K562 (cell line): ENCODE data around the gene MYH11. TPM values are rescaled to one million over a fixed set of nuclear protein-coding genes. Genes with fewer than 3 reads are reported as not detected.

Experiments
- ATAC-seq: fragments of 200-7000 bp; cut with Tn5 transposase; 3 replicates; pipeline ENCODE4 v1.9.1; 2020; ENCODE audit warnings: moderate library complexity
- BruUV-seq: library from RNA; stranded (reverse); fragments of 400-500 nt; replicated peaks from 2 replicates; lab custom pipeline; 2021; lab: Mats Ljungman, UMichigan
- CTCF ChIA-PET: fragments of 300-600 bp; formaldehyde crosslinking; extraction: SDS; loops from one replicate; lab custom pipeline; 2021; ENCODE audit warnings: low intra/inter-chr PET ratio; lab: Yijun Ruan, JAX
- POLR2A ChIA-PET: fragments of 300-600, 350-650 bp; sonication (Branson Sonifier 250); formaldehyde crosslinking; extraction: SDS; loops from one replicate; lab custom pipeline; 2021; ENCODE audit warnings: antibody characterized with exemption, inconsistent platforms; lab: Yijun Ruan, JAX
- DNase-seq, 4 experiments: peaks; one replicate each; pipeline versions ENCODE4 v3.0.0 to v3.0.0-alpha.2; 2011 to 2018; ENCODE audit warnings: low spot score in 3 of 4, mixed read lengths in 3 of 4; ENCODE audit errors: extremely low read depth in 1 of 4
- FAIRE-seq: peaks from 2 replicates; lab custom pipeline; 2011; peaks lifted over from hg19 to GRCh38; lab: Jason Lieb, UNC
- H2AFZ ChIP-seq: 2 replicates; pipeline ENCODE4 v1.6.0; 2011; ENCODE audit warnings: low read depth, low read length, control low read depth, inconsistent platforms
- H3K27ac ChIP-seq: fragments of 200-600 bp; 3 replicates; pipeline ENCODE4 v1.8.0; 2011; ENCODE audit warnings: low read depth, mild to moderate bottlenecking, control low read depth, inconsistent platforms, low read length, moderate library complexity, mixed read lengths; ENCODE audit errors: extremely low read depth
- H3K27me3 ChIP-seq, 2 experiments: fragments of 300-600 bp in 1 of 2; 2 replicates in 1 of 2; 3 replicates in 1 of 2; pipeline versions ENCODE4 v1.6.0 to v1.8.0; 2011; ENCODE audit warnings: inconsistent platforms in 2 of 2, low read length in 2 of 2, mild to moderate bottlenecking in 1 of 2, mixed read lengths in 1 of 2, moderate library complexity in 1 of 2; ENCODE audit not compliant: control insufficient read depth in 2 of 2, insufficient read depth in 2 of 2
- H3K36me3 ChIP-seq: fragments of 300-600 bp; 3 replicates; pipeline ENCODE4 v1.8.0; 2011; ENCODE audit warnings: mild to moderate bottlenecking, low read length, inconsistent platforms; ENCODE audit not compliant: control insufficient read depth, insufficient read depth
- H3K4me1 ChIP-seq, 2 experiments: fragments of 200-600 bp in 1 of 2; replicated peaks in 1 of 2; 2 replicates in 1 of 2; 3 replicates in 1 of 2; pipeline versions ENCODE4 v1.5.1 to v1.8.0; 2011; ENCODE audit warnings: inconsistent platforms in 2 of 2, low read length in 2 of 2, mild to moderate bottlenecking in 1 of 2, mixed read lengths in 1 of 2, moderate library complexity in 1 of 2; ENCODE audit not compliant: control insufficient read depth in 2 of 2, insufficient read depth in 2 of 2
- H3K4me2 ChIP-seq: 2 replicates; pipeline ENCODE4 v1.6.1; 2011; ENCODE audit warnings: low read length, control low read depth, inconsistent platforms, mixed read lengths; ENCODE audit not compliant: insufficient read depth
- H3K4me3 ChIP-seq: fragments of 200-600 bp; sonication (generic), shearing (Covaris generic); 2 replicates; pipeline ENCODE4 v1.5.1; 2016; ENCODE audit warnings: control low read depth, inconsistent platforms
- H3K79me2 ChIP-seq: fragments of 200-600 bp; 3 replicates; pipeline ENCODE4 v1.8.0; 2011; ENCODE audit warnings: low read length, inconsistent platforms; ENCODE audit not compliant: control insufficient read depth, insufficient read depth
- H3K9ac ChIP-seq, 2 experiments: 2 replicates each; pipeline versions ENCODE4 v1.6.0 to v1.6.1; 2011; ENCODE audit warnings: low read depth in 2 of 2, low read length in 2 of 2, control low read depth in 1 of 2, inconsistent platforms in 1 of 2, mild to moderate bottlenecking in 1 of 2, mixed read lengths in 1 of 2; ENCODE audit not compliant: insufficient read depth in 1 of 2
- H3K9me1 ChIP-seq: one replicate; pipeline ENCODE4 v1.6.0; 2011; ENCODE audit warnings: inconsistent platforms, mild to moderate bottlenecking, low read length, moderate library complexity; ENCODE audit not compliant: control insufficient read depth, insufficient read depth
- H3K9me3 ChIP-seq: replicated peaks from 2 replicates; pipeline ENCODE4 v1.5.1; 2011; ENCODE audit warnings: low read depth, low read length, inconsistent platforms; ENCODE audit not compliant: control insufficient read depth, insufficient read depth
- H4K20me1 ChIP-seq: replicated peaks from 2 replicates; pipeline ENCODE4 v1.6.1; 2011; ENCODE audit warnings: low read length, inconsistent platforms, mixed read lengths; ENCODE audit not compliant: control insufficient read depth, insufficient read depth
- ADNP ChIP-seq: fragments of 200-800 bp; sonication (Bioruptor generic); IDR thresholded peaks from 2 replicates; pipeline ENCODE4 v1.6.1; 2016; ENCODE audit warnings: missing genetic modification characterization, missing compliant biosample characterization
- ATF7 ChIP-seq: fragments of 450-650 bp; IDR thresholded peaks from 2 replicates; pipeline ENCODE4 v1.7.1; 2014; ENCODE audit warnings: mild to moderate bottlenecking, moderate library complexity
- HDGF ChIP-seq: fragments of 450-650 bp; IDR thresholded peaks from 2 replicates; pipeline ENCODE4 v1.6.1; 2016
- HOXB6 ChIP-seq: fragments of 250-450 bp; sonication (Bioruptor Pico); IDR thresholded peaks from 2 replicates; pipeline ENCODE4 v1.5.1; 2022; ENCODE audit warnings: mild to moderate bottlenecking, borderline replicate concordance
- HSF4 ChIP-seq: fragments of 250-450 bp; sonication (Bioruptor Pico); IDR thresholded peaks from 2 replicates; pipeline ENCODE4 v2.1.2; 2022; ENCODE audit warnings: mild to moderate bottlenecking, moderate library complexity, borderline replicate concordance
- MAFF ChIP-seq: IDR thresholded peaks from 2 replicates; pipeline ENCODE4 v1.6.1; 2012; ENCODE audit warnings: low read length, improper control_type of control experiment
- NELFE ChIP-seq: IDR thresholded peaks from 2 replicates; pipeline ENCODE4 v1.6.1; 2011; ENCODE audit warnings: mild to moderate bottlenecking; ENCODE audit not compliant: insufficient read depth, insufficient read length
- PPARD ChIP-seq: fragments of 250-450 bp; sonication (Bioruptor Pico); IDR thresholded peaks from 2 replicates; pipeline ENCODE4 v1.8.0; 2022; ENCODE audit warnings: inconsistent platforms, mild to moderate bottlenecking, moderate library complexity
- RBM25 ChIP-seq: fragments of 200-400 bp; formaldehyde crosslinking; IDR thresholded peaks from 2 replicates; pipeline ENCODE4 v1.6.1; 2018; ENCODE audit warnings: low read length, low read depth, moderate library complexity; ENCODE audit not compliant: severe bottlenecking
- ZNF232 ChIP-seq: sonication (generic); formaldehyde crosslinking; IDR thresholded peaks from 2 replicates; pipeline ENCODE4 v1.8.0; 2022; ENCODE audit warnings: mild to moderate bottlenecking, missing genetic modification reagents
- ZNF644 ChIP-seq: fragments of 200-800 bp; sonication (Bioruptor generic); IDR thresholded peaks from 2 replicates; pipeline ENCODE4 v1.6.1; 2016; ENCODE audit warnings: low read depth, missing genetic modification characterization, missing compliant biosample characterization
- WGBS: fragments of 100-300 bp; shearing (Covaris generic); methylation state at CpG from one replicate; pipeline ENCODE4 v1.1.6; 2016; ENCODE audit warnings: low coverage, mixed read lengths; ENCODE audit not compliant: insufficient coverage; ENCODE audit errors: missing lambda C conversion rate; 5-methylcytosine and 5-hydroxymethylcytosine counted together
- in situ Hi-C: fragments of 300-500 bp; cut with MboI; formaldehyde crosslinking; loops from 4 replicates; pipeline ENCODE4 v1.15.0; 2018; ENCODE audit warnings: inconsistent platforms, mixed read lengths
- intact Hi-C: fragments of 100-400 bp; cut with micrococcal nuclease; formaldehyde crosslinking; loops from 2 replicates; pipeline ENCODE4 v1.14.2; 2022
- polyA plus RNA-seq, 8 experiments: library from polyadenylated mRNA; depleted of rRNA in 4 of 8; stranded (reverse) in 5 of 8; unstranded in 3 of 8; fragments of >200 nt; fragmentation: Nextera tagmentation in 2 of 8; fragmentation: Illumina TruSeq in 1 of 8; extraction: Ambion mirVana in 2 of 8; extraction: Trizol in 1 of 8; gene quantifications; 2 replicates each; pipeline versions ENCODE4 v1.2.1 to v1.2.3, GENCODE V29; 2011 to 2014; ENCODE audit warnings: inconsistent platforms in 1 of 8, missing spikeins in 1 of 8
- total RNA-seq, 7 experiments: library from RNA; depleted of rRNA in 6 of 7; stranded (reverse); fragments of >200 nt in 6 of 7; fragmentation: Illumina TruSeq in 2 of 7; extraction: Trizol in 2 of 7; gene quantifications; 2 replicates each; pipeline versions ENCODE4 v1.2.1 to v1.2.3, GENCODE V29; 2011 to 2021; ENCODE audit warnings: low replicate concordance in 1 of 7
- TF ChIP-seq, protein P1 (sequence below): fragments of 450-650 bp; IDR thresholded peaks from 2 replicates; pipeline ENCODE4 v1.6.1; 2018; ENCODE audit not compliant: partially characterized antibody
- TF ChIP-seq, protein P2 (sequence below): fragments of 450-650 bp; IDR thresholded peaks from 2 replicates; pipeline ENCODE4 v1.6.1; 2016; ENCODE audit warnings: missing biosample characterization, missing genetic modification characterization

The MYH11 gene
- total and polyA plus RNA-seq, 9 of the 15 experiments (the other 6 are each of a cell fraction or from before 2014, with no cell fraction given): 0.05 to 0.47 (median 0.08) TPM; not detected in 5

DNA sequence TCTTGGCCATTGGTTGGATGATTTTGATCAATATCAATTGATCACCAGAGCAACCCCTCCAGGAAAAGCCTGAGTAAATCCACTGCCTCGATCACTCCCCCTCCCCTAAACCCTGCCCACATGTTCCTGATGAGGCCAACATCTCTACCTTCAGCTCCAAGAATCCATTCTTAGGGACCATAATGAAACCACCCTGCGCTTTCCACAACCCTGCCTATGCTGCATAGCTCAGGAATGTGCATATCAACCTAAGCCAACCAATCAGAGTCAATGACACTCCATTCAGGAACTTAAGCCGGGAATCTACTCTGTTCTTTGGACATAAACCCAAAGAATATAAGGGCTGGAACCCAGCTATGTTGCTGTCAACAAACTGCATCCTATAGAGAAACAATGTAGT, 86.3 kb downstream of the MYH11 start:
- Histone ChIP-seq H3K4me3 (no peak overlapping the region), H3K4me1 (no peaks in the 10 kb centered on the region; a peak in 1 of 5 replicates)
- no peak for TF ChIP-seq HDGF
- TF ChIP-seq NELFE: no peak
- TF ChIP-seq ATF7: no peak
- TF ChIP-seq, protein P1, sequence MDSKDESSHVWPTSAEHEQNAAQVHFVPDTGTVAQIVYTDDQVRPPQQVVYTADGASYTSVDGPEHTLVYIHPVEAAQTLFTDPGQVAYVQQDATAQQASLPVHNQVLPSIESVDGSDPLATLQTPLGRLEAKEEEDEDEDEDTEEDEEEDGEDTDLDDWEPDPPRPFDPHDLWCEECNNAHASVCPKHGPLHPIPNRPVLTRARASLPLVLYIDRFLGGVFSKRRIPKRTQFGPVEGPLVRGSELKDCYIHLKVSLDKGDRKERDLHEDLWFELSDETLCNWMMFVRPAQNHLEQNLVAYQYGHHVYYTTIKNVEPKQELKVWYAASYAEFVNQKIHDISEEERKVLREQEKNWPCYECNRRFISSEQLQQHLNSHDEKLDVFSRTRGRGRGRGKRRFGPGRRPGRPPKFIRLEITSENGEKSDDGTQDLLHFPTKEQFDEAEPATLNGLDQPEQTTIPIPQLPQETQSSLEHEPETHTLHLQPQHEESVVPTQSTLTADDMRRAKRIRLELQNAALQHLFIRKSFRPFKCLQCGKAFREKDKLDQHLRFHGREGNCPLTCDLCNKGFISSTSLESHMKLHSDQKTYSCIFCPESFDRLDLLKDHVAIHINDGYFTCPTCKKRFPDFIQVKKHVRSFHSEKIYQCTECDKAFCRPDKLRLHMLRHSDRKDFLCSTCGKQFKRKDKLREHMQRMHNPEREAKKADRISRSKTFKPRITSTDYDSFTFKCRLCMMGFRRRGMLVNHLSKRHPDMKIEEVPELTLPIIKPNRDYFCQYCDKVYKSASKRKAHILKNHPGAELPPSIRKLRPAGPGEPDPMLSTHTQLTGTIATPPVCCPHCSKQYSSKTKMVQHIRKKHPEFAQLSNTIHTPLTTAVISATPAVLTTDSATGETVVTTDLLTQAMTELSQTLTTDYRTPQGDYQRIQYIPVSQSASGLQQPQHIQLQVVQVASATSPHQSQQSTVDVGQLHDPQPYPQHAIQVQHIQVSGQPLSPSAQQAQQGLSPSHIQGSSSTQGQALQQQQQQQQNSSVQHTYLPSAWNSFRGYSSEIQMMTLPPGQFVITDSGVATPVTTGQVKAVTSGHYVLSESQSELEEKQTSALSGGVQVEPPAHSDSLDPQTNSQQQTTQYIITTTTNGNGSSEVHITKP: no peak
- TF ChIP-seq RBM25: no peak
- TF ChIP-seq, protein P2, sequence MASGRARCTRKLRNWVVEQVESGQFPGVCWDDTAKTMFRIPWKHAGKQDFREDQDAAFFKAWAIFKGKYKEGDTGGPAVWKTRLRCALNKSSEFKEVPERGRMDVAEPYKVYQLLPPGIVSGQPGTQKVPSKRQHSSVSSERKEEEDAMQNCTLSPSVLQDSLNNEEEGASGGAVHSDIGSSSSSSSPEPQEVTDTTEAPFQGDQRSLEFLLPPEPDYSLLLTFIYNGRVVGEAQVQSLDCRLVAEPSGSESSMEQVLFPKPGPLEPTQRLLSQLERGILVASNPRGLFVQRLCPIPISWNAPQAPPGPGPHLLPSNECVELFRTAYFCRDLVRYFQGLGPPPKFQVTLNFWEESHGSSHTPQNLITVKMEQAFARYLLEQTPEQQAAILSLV: no peak
- TF ChIP-seq HSF4: no peak
- TF ChIP-seq MAFF: no peak
- no peak for TF ChIP-seq ADNP (tag)
- no peak for TF ChIP-seq ZNF232 (CRISPR knock-in tag)
- no peak for TF ChIP-seq PPARD (CRISPR knock-in tag)
- TF ChIP-seq HOXB6: no peak
- no peak for TF ChIP-seq ZNF644 (tag)
- TF ChIP-seq, all 486 proteins: peak for 0
- Histone ChIP-seq H3K9me1 (no peaks in the 10 kb centered on the region), H3K27ac (no peak overlapping the region), H4K20me1 (no peaks in the 10 kb centered on the region), H2AFZ (no peak overlapping the region), H3K9me3 (no peaks in the 10 kb centered on the region), H3K4me2 (no peak overlapping the region), H3K27me3 (peaks cover 10 to 36% of the 10 kb centered on the region in 2 experiments), H3K79me2 (no peaks in the 10 kb centered on the region), H3K36me3 (no peaks in the 10 kb centered on the region), H3K9ac (no peak overlapping the region)
- no TSS peak for BruUV-seq
- FAIRE-seq (no peak), ATAC-seq (no peak), DNase-seq (no peak)
- ChIA-PET CTCF (no interaction called here), POLR2A (interaction anchor here (0.6 to 1.5 kb wide), 4 partner anchors 9 to 17 kb away, joined by 3 to 5 read pairs (median 3); no protein-coding TSS in a partner anchor)
- in situ Hi-C loops: no loop called here
- intact Hi-C loops: no loop called here
- 0% methylated on average over 3 of the region's 3 CpGs for WGBS
